Urinary bladder (tissue), 4 donors: ENCODE results near the gene KRTAP12-4. TPM values are rescaled to one million over a fixed set of nuclear protein-coding genes. Genes with fewer than 3 reads are reported as not detected.
"Not testable (repeated sequence)": the region's sequence is repeated elsewhere in the genome, so short reads cannot be mapped to it uniquely, and the experiment has no call there.

Experiments
- DNase-seq: peaks from one replicate; pipeline ENCODE4 v3.0.0-alpha.2; 2015; ENCODE audit errors: extremely low spot score
- H3K27ac ChIP-seq: one replicate; pipeline ENCODE4 v1.5.1; 2013; ENCODE audit warnings: low read depth, mild to moderate bottlenecking, moderate library complexity
- H3K36me3 ChIP-seq: one replicate; pipeline ENCODE4 v1.6.1; 2013; ENCODE audit warnings: mild to moderate bottlenecking, moderate library complexity; ENCODE audit not compliant: insufficient read depth
- H3K4me1 ChIP-seq: one replicate; pipeline ENCODE4 v1.6.1; 2013; ENCODE audit warnings: mild to moderate bottlenecking, moderate library complexity; ENCODE audit not compliant: insufficient read depth
- H3K4me3 ChIP-seq: one replicate; pipeline ENCODE4 v1.5.1; 2013; ENCODE audit warnings: low read depth, low read length
- WGBS: extraction: QIAGEN DNeasy Blood & Tissue Kit; methylation state at CpG from one replicate; pipeline ENCODE4 v1.1.7; 2013; 5-methylcytosine and 5-hydroxymethylcytosine counted together
- polyA plus RNA-seq: library from polyadenylated mRNA; stranded (reverse); fragments of 200-250 nt; gene quantifications from one replicate; pipeline ENCODE4 v1.2.3, GENCODE V29; 2013
- total RNA-seq: library from RNA; depleted of rRNA; stranded (reverse); fragments of >200 nt; gene quantifications from one replicate; pipeline ENCODE4 v1.2.3, GENCODE V29; 2014
- donor health status: healthy with polysubstance abuse.
- donor health status: healthy.

Gene KRTAP12-4
- total and polyA plus RNA-seq, 2 donors: not detected

GRCh38 chr21:44656868-44657267 is 2.4 kb upstream of the KRTAP12-4 start:
- DNase-seq: no peak
- Histone ChIP-seq H3K4me3 (no peak overlapping the region), H3K4me1 (no peaks in the 10 kb centered on the region), H3K27ac (no peak overlapping the region), H3K36me3 (no peaks in the 10 kb centered on the region)
- WGBS: 58% methylated on average over 1 of the region's 1 CpG

- 72% methylated on average over 17 of the region's 17 CpGs for WGBS
- no peaks in the 10 kb centered on the region for H3K4me1 ChIP-seq
- no peak overlapping the region for H3K27ac ChIP-seq
- no peak overlapping the region for H3K4me3 ChIP-seq
- H3K36me3 ChIP-seq: no peaks in the 10 kb centered on the region
- DNase-seq: no peak
These were observed 543 bp downstream of the KRTAP12-4 start for GRCh38 chr21:44653656-44654575.

GRCh38 chr21:44653123-44653522 is 1.3 kb downstream of the KRTAP12-4 start:
- no peak overlapping the region for H3K4me3 ChIP-seq
- H3K36me3 ChIP-seq: no peaks in the 10 kb centered on the region
- DNase-seq: no peak
- H3K4me1 ChIP-seq: no peaks in the 10 kb centered on the region
- WGBS: 46% methylated on average over 14 of the region's 14 CpGs
- H3K27ac ChIP-seq: no peak overlapping the region

- no peaks in the 10 kb centered on the region for H3K4me1 ChIP-seq
- WGBS: 90% methylated on average over 12 of the region's 12 CpGs
- no peak for DNase-seq
- H3K36me3 ChIP-seq: no peaks in the 10 kb centered on the region
- no peak overlapping the region for H3K27ac ChIP-seq
- no peak overlapping the region for H3K4me3 ChIP-seq
These were observed 3.3 kb downstream of the KRTAP12-4 start for GRCh38 chr21:44650973-44651675.

GRCh38 chr21:44650265-44650972 is 4.0 kb downstream of the KRTAP12-4 start:
- Histone ChIP-seq H3K27ac (no peak overlapping the region), H3K36me3 (no peaks in the 10 kb centered on the region), H3K4me1 (no peaks in the 10 kb centered on the region), H3K4me3 (no peak overlapping the region)
- 89% methylated on average over 20 of the region's 20 CpGs for WGBS
- DNase-seq: no peak

- Histone ChIP-seq H3K27ac (no peak overlapping the region), H3K4me1 (no peaks in the 10 kb centered on the region), H3K36me3 (no peaks in the 10 kb centered on the region), H3K4me3 (no peak overlapping the region)
- DNase-seq: no peak
- 76% methylated on average over 18 of the region's 18 CpGs for WGBS
These were observed 4.8 kb downstream of the KRTAP12-4 start for GRCh38 chr21:44649521-44650100.

GRCh38 chr21:44648557-44649311 is 5.7 kb downstream of the KRTAP12-4 start:
- 74% methylated on average over 33 of the region's 33 CpGs for WGBS
- Histone ChIP-seq H3K4me3 (no peak overlapping the region), H3K36me3 (no peaks in the 10 kb centered on the region), H3K4me1 (no peaks in the 10 kb centered on the region), H3K27ac (no peak overlapping the region)
- DNase-seq: no peak

GRCh38 chr21:44647222-44647552 is 7.3 kb downstream of the KRTAP12-4 start:
- DNase-seq: no peak
- no peak overlapping the region for H3K27ac ChIP-seq
- WGBS: 56% methylated on average over 8 of the region's 8 CpGs
- no peak overlapping the region for H3K4me3 ChIP-seq
- no peaks in the 10 kb centered on the region for H3K4me1 ChIP-seq
- no peaks in the 10 kb centered on the region for H3K36me3 ChIP-seq

- DNase-seq, H3K36me3 ChIP-seq, H3K4me3 ChIP-seq, H3K27ac ChIP-seq, H3K4me1 ChIP-seq: not testable (repeated sequence)
- 76% methylated on average over 21 of the region's 21 CpGs for WGBS
These were observed 7.9 kb downstream of the KRTAP12-4 start, which contains the start of gene KRTAP10-11 for GRCh38 chr21:44646366-44647221. Gene KRTAP10-11, plus strand, starts transcription at chr21:44646414. Its CDS starts 45 bp downstream, at chr21:44646459.

GRCh38 chr21:44644878-44645277 is 9.6 kb downstream of the KRTAP12-4 start:
- no peaks in the 10 kb centered on the region for H3K36me3 ChIP-seq
- no peak overlapping the region for H3K27ac ChIP-seq
- H3K4me1 ChIP-seq: no peaks in the 10 kb centered on the region
- no peak for DNase-seq
- WGBS: 48% methylated on average over 2 of the region's 2 CpGs
- H3K4me3 ChIP-seq: no peak overlapping the region

GRCh38 chr21:44643741-44644310 is 10.6 kb downstream of the KRTAP12-4 start:
- DNase-seq: no peak
- WGBS: 70% methylated on average over 14 of the region's 14 CpGs
- no peaks in the 10 kb centered on the region for H3K36me3 ChIP-seq
- H3K4me3 ChIP-seq: no peak overlapping the region
- no peak overlapping the region for H3K27ac ChIP-seq
- H3K4me1 ChIP-seq: no peaks in the 10 kb centered on the region

GRCh38 chr21:44640761-44641160 is 13.7 kb downstream of the KRTAP12-4 start:
- WGBS: 88% methylated on average over 5 of the region's 5 CpGs
- no peak overlapping the region for H3K4me3 ChIP-seq
- no peak for DNase-seq
- no peaks in the 10 kb centered on the region for H3K4me1 ChIP-seq
- no peak overlapping the region for H3K27ac ChIP-seq
- no peaks in the 10 kb centered on the region for H3K36me3 ChIP-seq
